ENCODE measurements around the gene TRPC6.

DNA sequence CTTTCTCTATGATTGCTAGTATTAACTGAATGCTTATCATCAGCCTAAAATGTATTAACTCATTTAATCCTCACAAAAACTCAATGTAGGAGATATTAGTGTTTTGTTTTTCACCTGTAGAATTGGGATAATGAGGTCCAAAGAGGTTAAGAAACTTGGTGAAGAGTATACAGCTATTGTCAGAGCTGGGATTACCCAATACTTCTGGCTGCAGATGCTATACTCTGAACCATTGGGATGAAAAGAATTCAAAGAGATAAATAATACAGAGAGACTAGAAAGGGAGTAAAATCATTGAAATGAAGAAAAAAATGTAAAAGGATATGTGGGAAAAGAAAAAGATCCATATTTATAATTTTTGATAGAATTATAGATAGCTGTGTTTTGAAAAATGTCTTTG, 137.1 kb downstream of the TRPC6 start:
- TF ChIP-seq, protein P1, sequence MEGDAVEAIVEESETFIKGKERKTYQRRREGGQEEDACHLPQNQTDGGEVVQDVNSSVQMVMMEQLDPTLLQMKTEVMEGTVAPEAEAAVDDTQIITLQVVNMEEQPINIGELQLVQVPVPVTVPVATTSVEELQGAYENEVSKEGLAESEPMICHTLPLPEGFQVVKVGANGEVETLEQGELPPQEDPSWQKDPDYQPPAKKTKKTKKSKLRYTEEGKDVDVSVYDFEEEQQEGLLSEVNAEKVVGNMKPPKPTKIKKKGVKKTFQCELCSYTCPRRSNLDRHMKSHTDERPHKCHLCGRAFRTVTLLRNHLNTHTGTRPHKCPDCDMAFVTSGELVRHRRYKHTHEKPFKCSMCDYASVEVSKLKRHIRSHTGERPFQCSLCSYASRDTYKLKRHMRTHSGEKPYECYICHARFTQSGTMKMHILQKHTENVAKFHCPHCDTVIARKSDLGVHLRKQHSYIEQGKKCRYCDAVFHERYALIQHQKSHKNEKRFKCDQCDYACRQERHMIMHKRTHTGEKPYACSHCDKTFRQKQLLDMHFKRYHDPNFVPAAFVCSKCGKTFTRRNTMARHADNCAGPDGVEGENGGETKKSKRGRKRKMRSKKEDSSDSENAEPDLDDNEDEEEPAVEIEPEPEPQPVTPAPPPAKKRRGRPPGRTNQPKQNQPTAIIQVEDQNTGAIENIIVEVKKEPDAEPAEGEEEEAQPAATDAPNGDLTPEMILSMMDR (conservative IDR thresholded peaks at IDR 0.05): no peak
- no peak for TF ChIP-seq EZH2 (IDR thresholded peaks at IDR 0.05; ENCODE audit: low read depth)

All from PC-9 (cell line).